Colonic mucosa (tissue), 4 donors: ENCODE measurements around the gene S1PR2. TPM values are rescaled to one million over a fixed set of nuclear protein-coding genes. Genes with fewer than 3 reads are reported as not detected.
"Not testable (repeated sequence)": the region's sequence is repeated elsewhere in the genome, so short reads cannot be mapped to it uniquely, and the experiment has no call there.

Experiments
- DNase-seq: peaks from one replicate; pipeline ENCODE4 v3.0.0-alpha.2; 2020
- H3K27ac ChIP-seq: fragments of 200-600 bp; one replicate; pipeline ENCODE4 v1.8.0; 2021
- H3K27me3 ChIP-seq: fragments of 200-600 bp; one replicate; pipeline ENCODE4 v1.8.0; 2021
- H3K36me3 ChIP-seq: fragments of 200-600 bp; one replicate; pipeline ENCODE4 v1.8.0; 2021
- H3K4me1 ChIP-seq: fragments of 200-600 bp; one replicate; pipeline ENCODE4 v1.8.0; 2021; ENCODE audit warnings: mild to moderate bottlenecking
- H3K4me3 ChIP-seq: fragments of 200-600 bp; one replicate; pipeline ENCODE4 v1.8.0; 2021
- H3K9ac ChIP-seq, 2 donors: one replicate each; pipeline ENCODE4 v1.7.0; 2013; ENCODE audit warnings: control low read depth in 2 of 2, low read depth in 2 of 2, low read length in 2 of 2
- H3K9me3 ChIP-seq: fragments of 200-600 bp; one replicate; pipeline ENCODE4 v1.8.0; 2021
- CTCF ChIP-seq: fragments of 200-600 bp; IDR thresholded peaks from one replicate; pipeline ENCODE4 v1.8.0; 2022; ENCODE audit warnings: antibody characterized with exemption, mild to moderate bottlenecking
- intact Hi-C: fragments of 100-400 bp; cut with DNase I; formaldehyde crosslinking; loops from one replicate; pipeline ENCODE4 v1.14.1; 2022
- total RNA-seq, 2 donors: library from RNA; stranded (reverse); fragmentation: NEBNext Ultra II Directional in 1 of 2; extraction: Animal tissue kit (Norgen Biotek cat#: 25700) in 1 of 2; gene quantifications; one replicate each; pipeline ENCODE4 v1.2.1, GENCODE V29; 2021
- donor health status: healthy.
- donor health status: DM: no; HTN: no; CAD: no.
- donor health status: DM: no; HTN: no; CAD: no.

S1PR2 gene
- total RNA-seq, 2 donors from 2014 or later: 2.4 to 5.2 TPM

- Histone ChIP-seq H3K4me1 (no peaks in the 10 kb centered on the region), H3K36me3 (no peaks in the 10 kb centered on the region), H3K4me3 (no peak overlapping the region), H3K9ac (no peak overlapping the region), H3K27me3 (no peaks in the 10 kb centered on the region), H3K9me3 (no peaks in the 10 kb centered on the region), H3K27ac (no peak overlapping the region)
- no peak for TF ChIP-seq CTCF
- intact Hi-C loops: no loop called here
- DNase-seq: no peak
Observed at GRCh38 chr19:10207026-10207425, 24.1 kb downstream of the S1PR2 start.

- intact Hi-C loops: no loop called here
- Histone ChIP-seq H3K36me3 (no peaks in the 10 kb centered on the region), H3K27ac (no peak overlapping the region), H3K9ac (no peak overlapping the region), H3K4me1 (no peaks in the 10 kb centered on the region), H3K9me3 (no peaks in the 10 kb centered on the region), H3K27me3 (no peaks in the 10 kb centered on the region), H3K4me3 (no peak overlapping the region)
- DNase-seq: no peak
- TF ChIP-seq CTCF: no peak
Observed at GRCh38 chr19:10206226-10206885, 24.8 kb downstream of the S1PR2 start.

- no peak for DNase-seq
- H3K9me3 ChIP-seq: no peaks in the 10 kb centered on the region
- TF ChIP-seq CTCF: no peak
- no peaks in the 10 kb centered on the region for H3K27me3 ChIP-seq
- H3K36me3 ChIP-seq: no peaks in the 10 kb centered on the region
- intact Hi-C loops: no loop called here
- H3K4me3 ChIP-seq: no peak overlapping the region
- H3K9ac ChIP-seq: no peak overlapping the region
- H3K4me1 ChIP-seq: no peaks in the 10 kb centered on the region
- H3K27ac ChIP-seq: no peak overlapping the region
Observed at GRCh38 chr19:10205636-10206035, 25.5 kb downstream of the S1PR2 start.

GRCh38 chr19:10203686-10204085 lies 27.4 kb downstream of the S1PR2 start:
- intact Hi-C loops: no loop called here
- TF ChIP-seq CTCF: no peak
- H3K27me3 ChIP-seq: no peaks in the 10 kb centered on the region
- no peak overlapping the region for H3K4me3 ChIP-seq
- no peaks in the 10 kb centered on the region for H3K4me1 ChIP-seq
- no peaks in the 10 kb centered on the region for H3K9me3 ChIP-seq
- H3K27ac ChIP-seq: no peak overlapping the region
- DNase-seq: no peak
- no peaks in the 10 kb centered on the region for H3K36me3 ChIP-seq
- no peak overlapping the region for H3K9ac ChIP-seq

- no peaks in the 10 kb centered on the region for H3K4me1 ChIP-seq
- no peaks in the 10 kb centered on the region for H3K27me3 ChIP-seq
- H3K4me3 ChIP-seq: no peak overlapping the region
- intact Hi-C loops: no loop called here
- H3K9me3 ChIP-seq: no peaks in the 10 kb centered on the region
- H3K9ac ChIP-seq: no peak overlapping the region
- H3K36me3 ChIP-seq: no peaks in the 10 kb centered on the region
- no peak for TF ChIP-seq CTCF
- DNase-seq: no peak
- H3K27ac ChIP-seq: no peak overlapping the region
Observed at GRCh38 chr19:10201176-10201575, 30.0 kb downstream of the S1PR2 start.

GRCh38 chr19:10200101-10200500 lies 31.0 kb downstream of the S1PR2 start:
- H3K4me1 ChIP-seq, H3K9ac ChIP-seq, H3K36me3 ChIP-seq, DNase-seq, H3K27me3 ChIP-seq, H3K27ac ChIP-seq, H3K4me3 ChIP-seq, intact Hi-C loops, H3K9me3 ChIP-seq: not testable (repeated sequence)

- intact Hi-C loops, H3K27me3 ChIP-seq, H3K27ac ChIP-seq, H3K4me3 ChIP-seq, H3K36me3 ChIP-seq, H3K9ac ChIP-seq, H3K4me1 ChIP-seq, H3K9me3 ChIP-seq, DNase-seq: not testable (repeated sequence)
Observed at GRCh38 chr19:10198889-10199644, 32.1 kb downstream of the S1PR2 start.
